ENCODE data around the gene DPRX.

The DPRX gene

GRCh38 chr19:53598361-53598760 lies 33.4 kb upstream of the DPRX start:
- no peak overlapping the region for H3K4me3 ChIP-seq (ENCODE audit: low read depth, low read length)
- TF ChIP-seq, protein P1, sequence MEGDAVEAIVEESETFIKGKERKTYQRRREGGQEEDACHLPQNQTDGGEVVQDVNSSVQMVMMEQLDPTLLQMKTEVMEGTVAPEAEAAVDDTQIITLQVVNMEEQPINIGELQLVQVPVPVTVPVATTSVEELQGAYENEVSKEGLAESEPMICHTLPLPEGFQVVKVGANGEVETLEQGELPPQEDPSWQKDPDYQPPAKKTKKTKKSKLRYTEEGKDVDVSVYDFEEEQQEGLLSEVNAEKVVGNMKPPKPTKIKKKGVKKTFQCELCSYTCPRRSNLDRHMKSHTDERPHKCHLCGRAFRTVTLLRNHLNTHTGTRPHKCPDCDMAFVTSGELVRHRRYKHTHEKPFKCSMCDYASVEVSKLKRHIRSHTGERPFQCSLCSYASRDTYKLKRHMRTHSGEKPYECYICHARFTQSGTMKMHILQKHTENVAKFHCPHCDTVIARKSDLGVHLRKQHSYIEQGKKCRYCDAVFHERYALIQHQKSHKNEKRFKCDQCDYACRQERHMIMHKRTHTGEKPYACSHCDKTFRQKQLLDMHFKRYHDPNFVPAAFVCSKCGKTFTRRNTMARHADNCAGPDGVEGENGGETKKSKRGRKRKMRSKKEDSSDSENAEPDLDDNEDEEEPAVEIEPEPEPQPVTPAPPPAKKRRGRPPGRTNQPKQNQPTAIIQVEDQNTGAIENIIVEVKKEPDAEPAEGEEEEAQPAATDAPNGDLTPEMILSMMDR (IDR thresholded peaks at IDR 0.05; ENCODE audit: low read depth, low read length) = no peak

- TF ChIP-seq, protein P1 (IDR thresholded peaks at IDR 0.05; ENCODE audit: low read depth, low read length) = no peak
- H3K4me3 ChIP-seq (ENCODE audit: low read depth, low read length) = no peak overlapping the region
Observed at GRCh38 chr19:53600217-53600616, 31.6 kb upstream of the DPRX start.

DNA sequence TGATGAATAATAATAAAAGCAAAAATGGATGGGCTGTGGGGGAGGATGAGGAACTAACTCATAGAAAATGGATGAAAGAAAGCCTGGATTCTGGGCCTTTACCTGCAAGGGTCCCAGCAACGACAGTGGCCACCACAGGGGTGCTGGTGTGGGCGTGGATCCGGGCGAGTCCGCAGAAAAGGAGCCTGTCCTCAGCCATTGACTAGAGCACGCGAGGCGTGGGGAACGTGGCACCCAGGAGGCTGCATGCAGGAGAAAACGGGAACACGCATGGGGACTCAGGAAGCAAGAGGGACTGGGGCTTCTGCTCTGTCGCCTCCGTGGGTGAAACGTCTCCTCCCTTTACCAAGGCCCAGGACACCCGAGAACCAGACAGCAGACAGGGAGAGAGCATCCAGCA lies 25.8 kb upstream of the DPRX start:
- no peak overlapping the region for H3K4me3 ChIP-seq (ENCODE audit: low read depth, low read length)
- TF ChIP-seq, protein P1 (IDR thresholded peaks at IDR 0.05; ENCODE audit: low read depth, low read length) = no peak

DNA sequence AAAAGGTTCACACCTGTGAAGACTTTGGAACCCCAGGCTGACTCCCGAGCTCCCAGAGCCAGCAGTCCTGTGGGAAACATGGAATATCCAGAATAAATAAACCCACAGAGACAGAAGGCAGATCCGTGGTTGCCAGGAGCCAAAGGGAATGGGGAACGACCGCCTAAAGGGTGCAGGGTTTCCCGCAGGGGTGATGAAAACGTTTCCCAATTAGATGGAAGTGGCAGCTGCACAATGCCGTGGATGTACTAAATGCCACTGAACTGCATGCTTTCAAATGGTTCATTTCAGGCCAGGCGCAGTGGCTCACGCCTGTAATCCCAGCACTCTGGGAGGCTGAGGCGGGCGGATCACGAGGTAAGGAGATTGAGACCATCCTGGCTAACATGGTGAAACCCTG lies 23.4 kb upstream of the DPRX start:
- H3K4me3 ChIP-seq (ENCODE audit: low read depth, low read length) = no peak overlapping the region
- TF ChIP-seq, protein P1 (IDR thresholded peaks at IDR 0.05; ENCODE audit: low read depth, low read length) = no peak

DNA sequence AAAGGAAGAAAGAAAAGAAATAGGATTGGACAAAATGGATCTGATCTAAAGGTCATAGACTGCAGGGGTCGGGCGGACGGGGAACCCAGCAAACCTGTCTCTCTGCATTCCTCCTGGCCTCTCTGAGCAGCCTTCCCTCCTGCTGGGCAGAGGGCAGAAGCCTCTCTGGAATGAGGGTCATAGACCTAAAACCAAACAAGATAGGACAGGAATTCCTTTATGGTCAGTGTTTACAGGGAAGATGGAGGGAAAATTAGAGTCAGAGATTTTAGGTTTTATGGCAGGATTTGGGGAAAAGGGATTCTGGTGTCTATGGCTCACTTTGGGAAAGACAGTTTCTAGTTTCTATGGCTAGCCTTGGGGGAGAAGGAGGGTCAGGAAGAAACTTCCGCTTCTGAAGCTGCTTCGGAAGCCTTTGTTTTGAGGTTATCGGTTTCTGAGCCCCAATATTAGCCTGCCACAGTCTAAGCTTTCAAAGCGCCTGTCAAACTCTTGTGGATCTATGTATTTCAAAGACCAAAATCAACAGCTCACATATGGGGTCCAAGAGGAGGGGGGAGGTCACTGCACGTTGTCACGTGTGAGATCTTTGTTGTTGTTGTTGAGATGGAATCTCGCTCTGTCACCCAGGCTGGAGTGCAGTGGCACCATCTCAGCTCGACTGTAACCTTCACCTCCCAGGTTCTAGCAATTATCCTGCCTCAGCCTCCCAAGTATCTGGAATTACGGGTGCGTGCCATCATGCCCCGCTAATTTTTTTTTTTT lies 18.9 kb upstream of the DPRX start:
- H3K4me3 ChIP-seq (ENCODE audit: low read depth, low read length) = no peak overlapping the region
- TF ChIP-seq, protein P1 (IDR thresholded peaks at IDR 0.05; ENCODE audit: low read depth, low read length) = no peak

DNA sequence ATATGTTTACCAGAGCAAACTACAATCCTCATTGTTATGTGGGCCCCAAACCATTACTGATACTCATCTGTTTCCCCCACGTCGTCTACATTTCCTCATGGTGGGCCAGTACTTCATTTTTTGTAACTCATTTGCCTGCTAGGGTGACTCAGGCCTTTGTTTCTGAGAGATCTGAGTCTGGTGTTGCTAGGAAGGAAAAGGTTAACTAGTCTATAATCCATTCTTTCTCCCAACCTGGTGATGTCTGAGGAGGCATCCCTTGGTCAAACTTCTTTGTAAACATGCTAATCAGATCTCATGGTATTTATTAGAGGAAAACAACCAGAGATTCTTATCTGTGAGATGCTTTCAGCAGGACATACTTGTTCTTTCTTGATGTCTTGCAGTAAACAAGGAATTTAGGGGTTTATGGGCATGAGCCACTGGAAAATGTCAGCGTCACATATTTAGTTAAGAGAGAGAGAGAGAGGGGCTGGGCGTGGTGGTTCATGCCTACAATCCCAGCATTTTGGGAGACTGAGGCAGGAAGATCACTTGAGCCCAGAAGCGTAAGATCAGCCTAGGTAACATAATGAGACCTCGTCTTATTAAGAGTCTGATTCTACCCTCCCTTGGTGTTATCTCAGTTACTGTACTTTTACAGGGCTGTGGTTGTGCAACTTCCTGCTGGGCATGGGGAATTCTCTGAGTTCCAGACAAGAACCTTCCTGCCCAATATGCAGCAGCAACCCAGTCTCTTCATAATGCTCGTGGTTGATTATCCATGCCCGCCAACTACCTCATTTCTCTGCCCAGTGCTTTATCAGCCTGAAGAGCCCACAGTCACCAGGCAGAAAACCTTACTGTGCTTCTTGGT lies 9.7 kb upstream of the DPRX start:
- TF ChIP-seq, protein P1 (IDR thresholded peaks at IDR 0.05; ENCODE audit: low read depth, low read length) = no peak
- H3K4me3 ChIP-seq (ENCODE audit: low read depth, low read length) = no peak overlapping the region
